Measurements from ENCODE around the gene ADGRG3.

Gene ADGRG3

GRCh38 chr16:57656342-57656955 lies 11.7 kb upstream of the ADGRG3 start:
- Histone ChIP-seq H3K36me3 (ENCODE audit: control insufficient read depth, insufficient read depth, low read length) (no peaks in the 10 kb centered on the region), H3K9ac (ENCODE audit: low read length) (no peak overlapping the region), H3K27ac (ENCODE audit: low read depth, low read length) (no peak overlapping the region), H3K27me3 (ENCODE audit: control insufficient read depth, insufficient read depth, low read length) (no peaks in the 10 kb centered on the region), H3K4me3 (ENCODE audit: low read length) (no peak overlapping the region), H3K4me1 (ENCODE audit: control insufficient read depth, insufficient read depth, low read length) (no peaks in the 10 kb centered on the region)

GRCh38 chr16:57657228-57657627 lies 10.9 kb upstream of the ADGRG3 start:
- H3K27me3 ChIP-seq (ENCODE audit: control insufficient read depth, insufficient read depth, low read length) = no peaks in the 10 kb centered on the region
- no peak overlapping the region for H3K9ac ChIP-seq (ENCODE audit: low read length)
- H3K4me3 ChIP-seq (ENCODE audit: low read length) = no peak overlapping the region
- no peaks in the 10 kb centered on the region for H3K36me3 ChIP-seq (ENCODE audit: control insufficient read depth, insufficient read depth, low read length)
- no peak overlapping the region for H3K27ac ChIP-seq (ENCODE audit: low read depth, low read length)
- H3K4me1 ChIP-seq (ENCODE audit: control insufficient read depth, insufficient read depth, low read length) = no peaks in the 10 kb centered on the region

GRCh38 chr16:57658130-57658877 lies 9.8 kb upstream of the ADGRG3 start:
- Histone ChIP-seq H3K27ac (ENCODE audit: low read depth, low read length) (no peak overlapping the region), H3K36me3 (ENCODE audit: control insufficient read depth, insufficient read depth, low read length) (no peaks in the 10 kb centered on the region), H3K27me3 (ENCODE audit: control insufficient read depth, insufficient read depth, low read length) (no peaks in the 10 kb centered on the region), H3K4me1 (ENCODE audit: control insufficient read depth, insufficient read depth, low read length) (no peaks in the 10 kb centered on the region), H3K4me3 (ENCODE audit: low read length) (no peak overlapping the region), H3K9ac (ENCODE audit: low read length) (no peak overlapping the region)

GRCh38 chr16:57658878-57659674 lies 9.0 kb upstream of the ADGRG3 start:
- Histone ChIP-seq H3K27ac (ENCODE audit: low read depth, low read length) (no peak overlapping the region), H3K4me3 (ENCODE audit: low read length) (no peak overlapping the region), H3K36me3 (ENCODE audit: control insufficient read depth, insufficient read depth, low read length) (no peaks in the 10 kb centered on the region), H3K27me3 (ENCODE audit: control insufficient read depth, insufficient read depth, low read length) (no peaks in the 10 kb centered on the region), H3K9ac (ENCODE audit: low read length) (no peak overlapping the region), H3K4me1 (ENCODE audit: control insufficient read depth, insufficient read depth, low read length) (no peaks in the 10 kb centered on the region)

GRCh38 chr16:57660715-57661463 lies 7.2 kb upstream of the ADGRG3 start:
- Histone ChIP-seq H3K4me1 (ENCODE audit: control insufficient read depth, insufficient read depth, low read length) (no peaks in the 10 kb centered on the region), H3K27ac (ENCODE audit: low read depth, low read length) (no peak overlapping the region), H3K9ac (ENCODE audit: low read length) (no peak overlapping the region), H3K27me3 (ENCODE audit: control insufficient read depth, insufficient read depth, low read length) (no peaks in the 10 kb centered on the region), H3K4me3 (ENCODE audit: low read length) (no peak overlapping the region), H3K36me3 (ENCODE audit: control insufficient read depth, insufficient read depth, low read length) (no peaks in the 10 kb centered on the region)

- H3K27ac ChIP-seq (ENCODE audit: low read depth, low read length) = no peak overlapping the region
- H3K9ac ChIP-seq (ENCODE audit: low read length) = no peak overlapping the region
- no peaks in the 10 kb centered on the region for H3K27me3 ChIP-seq (ENCODE audit: control insufficient read depth, insufficient read depth, low read length)
- H3K4me1 ChIP-seq (ENCODE audit: control insufficient read depth, insufficient read depth, low read length) = no peaks in the 10 kb centered on the region
- H3K36me3 ChIP-seq (ENCODE audit: control insufficient read depth, insufficient read depth, low read length) = no peaks in the 10 kb centered on the region
- no peak overlapping the region for H3K4me3 ChIP-seq (ENCODE audit: low read length)
Observed at GRCh38 chr16:57661510-57661909, 6.6 kb upstream of the ADGRG3 start.

GRCh38 chr16:57661936-57662906 lies 5.9 kb upstream of the ADGRG3 start:
- H3K36me3 ChIP-seq (ENCODE audit: control insufficient read depth, insufficient read depth, low read length) = no peaks in the 10 kb centered on the region
- H3K4me3 ChIP-seq (ENCODE audit: low read length) = no peak overlapping the region
- no peak overlapping the region for H3K9ac ChIP-seq (ENCODE audit: low read length)
- H3K27ac ChIP-seq (ENCODE audit: low read depth, low read length) = no peak overlapping the region
- no peaks in the 10 kb centered on the region for H3K4me1 ChIP-seq (ENCODE audit: control insufficient read depth, insufficient read depth, low read length)
- no peaks in the 10 kb centered on the region for H3K27me3 ChIP-seq (ENCODE audit: control insufficient read depth, insufficient read depth, low read length)

- H3K36me3 ChIP-seq (ENCODE audit: control insufficient read depth, insufficient read depth, low read length) = no peaks in the 10 kb centered on the region
- H3K9ac ChIP-seq (ENCODE audit: low read length) = no peak overlapping the region
- no peak overlapping the region for H3K4me3 ChIP-seq (ENCODE audit: low read length)
- H3K27ac ChIP-seq (ENCODE audit: low read depth, low read length) = no peak overlapping the region
- H3K4me1 ChIP-seq (ENCODE audit: control insufficient read depth, insufficient read depth, low read length) = no peaks in the 10 kb centered on the region
- H3K27me3 ChIP-seq (ENCODE audit: control insufficient read depth, insufficient read depth, low read length) = no peaks in the 10 kb centered on the region
Observed at GRCh38 chr16:57663436-57663835, 4.7 kb upstream of the ADGRG3 start.

- H3K36me3 ChIP-seq (ENCODE audit: control insufficient read depth, insufficient read depth, low read length) = no peaks in the 10 kb centered on the region
- no peak overlapping the region for H3K27ac ChIP-seq (ENCODE audit: low read depth, low read length)
- no peaks in the 10 kb centered on the region for H3K4me1 ChIP-seq (ENCODE audit: control insufficient read depth, insufficient read depth, low read length)
- H3K4me3 ChIP-seq (ENCODE audit: low read length) = no peak overlapping the region
- no peak overlapping the region for H3K9ac ChIP-seq (ENCODE audit: low read length)
- H3K27me3 ChIP-seq (ENCODE audit: control insufficient read depth, insufficient read depth, low read length) = no peaks in the 10 kb centered on the region
Observed at GRCh38 chr16:57663917-57664661, 4.0 kb upstream of the ADGRG3 start.

- no peaks in the 10 kb centered on the region for H3K27me3 ChIP-seq (ENCODE audit: control insufficient read depth, insufficient read depth, low read length)
- no peaks in the 10 kb centered on the region for H3K36me3 ChIP-seq (ENCODE audit: control insufficient read depth, insufficient read depth, low read length)
- H3K27ac ChIP-seq (ENCODE audit: low read depth, low read length) = no peak overlapping the region
- H3K4me3 ChIP-seq (ENCODE audit: low read length) = no peak overlapping the region
- H3K4me1 ChIP-seq (ENCODE audit: control insufficient read depth, insufficient read depth, low read length) = no peaks in the 10 kb centered on the region
- no peak overlapping the region for H3K9ac ChIP-seq (ENCODE audit: low read length)
Observed at GRCh38 chr16:57664662-57665025, 3.5 kb upstream of the ADGRG3 start.

GRCh38 chr16:57665541-57665940 lies 2.6 kb upstream of the ADGRG3 start:
- no peak overlapping the region for H3K27ac ChIP-seq (ENCODE audit: low read depth, low read length)
- H3K9ac ChIP-seq (ENCODE audit: low read length) = no peak overlapping the region
- no peak overlapping the region for H3K4me3 ChIP-seq (ENCODE audit: low read length)
- H3K4me1 ChIP-seq (ENCODE audit: control insufficient read depth, insufficient read depth, low read length) = no peaks in the 10 kb centered on the region
- H3K27me3 ChIP-seq (ENCODE audit: control insufficient read depth, insufficient read depth, low read length) = no peaks in the 10 kb centered on the region
- H3K36me3 ChIP-seq (ENCODE audit: control insufficient read depth, insufficient read depth, low read length) = no peaks in the 10 kb centered on the region

Measured in rectal smooth muscle tissue (tissue), 1 donor.